Effector memory CD4-positive, alpha-beta T cell (primary cell): Measurements from ENCODE around the gene HPN.

Source experiments
- DNase-seq, 3 donors: peaks; one replicate each; pipeline ENCODE4 v3.0.0-alpha.2; 2020
- H3K27ac ChIP-seq: 2 replicates; pipeline ENCODE4 v1.7.0; 2013; ENCODE audit warnings: mild to moderate bottlenecking, low read length, moderate library complexity; ENCODE audit not compliant: insufficient read depth, poor library complexity, severe bottlenecking
- H3K27me3 ChIP-seq: replicated peaks from 2 replicates; pipeline ENCODE4 v1.7.0; 2013; ENCODE audit warnings: mild to moderate bottlenecking, low read length; ENCODE audit not compliant: insufficient read depth, control insufficient read depth, poor library complexity, severe bottlenecking
- H3K36me3 ChIP-seq: 2 replicates; pipeline ENCODE4 v1.7.0; 2013; ENCODE audit warnings: mild to moderate bottlenecking, low read length, moderate library complexity; ENCODE audit not compliant: control insufficient read depth, insufficient read depth
- H3K4me1 ChIP-seq: 2 replicates; pipeline ENCODE4 v1.7.0; 2013; ENCODE audit warnings: low read length, mild to moderate bottlenecking; ENCODE audit not compliant: control insufficient read depth, insufficient read depth, poor library complexity, severe bottlenecking
- H3K4me3 ChIP-seq: 2 replicates; pipeline ENCODE4 v1.7.0; 2013; ENCODE audit warnings: low read length, low read depth, mild to moderate bottlenecking; ENCODE audit not compliant: insufficient read depth, poor library complexity, severe bottlenecking
- H3K9me3 ChIP-seq: 2 replicates; pipeline ENCODE4 v1.7.0; 2013; ENCODE audit warnings: mild to moderate bottlenecking, low read length, moderate library complexity; ENCODE audit not compliant: control insufficient read depth

The HPN gene

GRCh38 chr19:35073941-35074340 lies 32.4 kb downstream of the HPN start:
- Histone ChIP-seq H3K9me3 (no peaks in the 10 kb centered on the region), H3K4me3 (no peak overlapping the region), H3K36me3 (no peaks in the 10 kb centered on the region), H3K27ac (no peak overlapping the region), H3K27me3 (no peaks in the 10 kb centered on the region), H3K4me1 (no peaks in the 10 kb centered on the region)
- no peak for DNase-seq

GRCh38 chr19:35074426-35075201 lies 33.1 kb downstream of the HPN start:
- Histone ChIP-seq H3K27me3 (no peaks in the 10 kb centered on the region), H3K36me3 (no peaks in the 10 kb centered on the region)

GRCh38 chr19:35075202-35076025 lies 33.9 kb downstream of the HPN start:
- H3K36me3 ChIP-seq: no peaks in the 10 kb centered on the region
- H3K27ac ChIP-seq: no peak overlapping the region
- no peaks in the 10 kb centered on the region for H3K9me3 ChIP-seq
- no peaks in the 10 kb centered on the region for H3K4me1 ChIP-seq
- no peak overlapping the region for H3K4me3 ChIP-seq
- no peaks in the 10 kb centered on the region for H3K27me3 ChIP-seq
- no peak for DNase-seq

More at GRCh38 chr19:35074426-35075201, 33.1 kb downstream of the HPN start:
- H3K9me3 ChIP-seq: no peaks in the 10 kb centered on the region
- no peak for DNase-seq
- H3K4me3 ChIP-seq: no peak overlapping the region
- no peaks in the 10 kb centered on the region for H3K4me1 ChIP-seq
- H3K27ac ChIP-seq: no peak overlapping the region

- Histone ChIP-seq H3K4me1 (no peaks in the 10 kb centered on the region), H3K27ac (no peak overlapping the region), H3K36me3 (no peaks in the 10 kb centered on the region), H3K27me3 (no peaks in the 10 kb centered on the region), H3K9me3 (no peaks in the 10 kb centered on the region), H3K4me3 (no peak overlapping the region)
- no peak for DNase-seq
Measured at GRCh38 chr19:35076026-35076370, 34.5 kb downstream of the HPN start.

- H3K36me3 ChIP-seq: no peaks in the 10 kb centered on the region
- no peaks in the 10 kb centered on the region for H3K27me3 ChIP-seq
- H3K9me3 ChIP-seq: no peaks in the 10 kb centered on the region
- no peaks in the 10 kb centered on the region for H3K4me1 ChIP-seq
- DNase-seq: no peak
- H3K27ac ChIP-seq: no peak overlapping the region
- no peak overlapping the region for H3K4me3 ChIP-seq
Measured at GRCh38 chr19:35076657-35077056, 35.1 kb downstream of the HPN start.

- no peak overlapping the region for H3K4me3 ChIP-seq
- no peaks in the 10 kb centered on the region for H3K27me3 ChIP-seq
- no peak overlapping the region for H3K27ac ChIP-seq
- H3K36me3 ChIP-seq: no peaks in the 10 kb centered on the region
- H3K9me3 ChIP-seq: no peaks in the 10 kb centered on the region
- H3K4me1 ChIP-seq: no peaks in the 10 kb centered on the region
- DNase-seq: no peak
Measured at GRCh38 chr19:35077411-35078223, 36.1 kb downstream of the HPN start.

- H3K27ac ChIP-seq: no peak overlapping the region
- no peak for DNase-seq
- no peaks in the 10 kb centered on the region for H3K27me3 ChIP-seq
- H3K9me3 ChIP-seq: no peaks in the 10 kb centered on the region
- no peak overlapping the region for H3K4me3 ChIP-seq
- H3K36me3 ChIP-seq: no peaks in the 10 kb centered on the region
- no peaks in the 10 kb centered on the region for H3K4me1 ChIP-seq
Measured at GRCh38 chr19:35079826-35080225, 38.3 kb downstream of the HPN start.

GRCh38 chr19:35080613-35081170 lies 39.2 kb downstream of the HPN start:
- Histone ChIP-seq H3K9me3 (no peaks in the 10 kb centered on the region), H3K36me3 (no peaks in the 10 kb centered on the region), H3K27ac (no peak overlapping the region), H3K4me3 (no peak overlapping the region), H3K4me1 (no peaks in the 10 kb centered on the region), H3K27me3 (no peaks in the 10 kb centered on the region)
- DNase-seq: no peak

- Histone ChIP-seq H3K36me3 (no peaks in the 10 kb centered on the region), H3K27me3 (no peaks in the 10 kb centered on the region), H3K4me3 (no peak overlapping the region), H3K27ac (no peak overlapping the region), H3K4me1 (no peaks in the 10 kb centered on the region), H3K9me3 (no peaks in the 10 kb centered on the region)
- DNase-seq: no peak
Measured at GRCh38 chr19:35081201-35081600, 39.7 kb downstream of the HPN start.
